Measurements from ENCODE around the gene SEMA5A.

The SEMA5A gene

DNA sequence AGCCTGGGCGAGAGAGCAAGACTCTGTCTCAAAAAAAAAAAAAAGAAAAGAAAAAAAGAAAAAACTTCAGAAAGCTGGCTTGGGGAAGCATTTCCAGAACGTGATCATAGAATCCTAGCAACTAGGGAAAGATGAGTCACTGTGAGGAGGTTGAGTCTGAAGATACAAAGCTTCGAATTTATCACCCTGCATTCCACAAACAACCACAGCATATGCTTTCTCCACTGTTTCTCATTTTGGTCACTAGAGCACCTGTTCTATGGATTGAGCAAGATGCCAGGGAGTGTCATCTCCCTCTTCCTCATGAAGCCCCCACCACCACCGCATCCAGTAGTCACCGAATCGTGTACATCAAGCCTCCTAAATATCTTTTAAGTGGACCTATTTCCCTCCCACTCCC, 37.9 kb downstream of the SEMA5A start:
- no peak for DNase-seq

GRCh38 chr5:9505225-9505624, 40.6 kb downstream of the SEMA5A start:
- no peak for DNase-seq

- DNase-seq: no peak
Measured at GRCh38 chr5:9502864-9503263, 43.0 kb downstream of the SEMA5A start.

DNA sequence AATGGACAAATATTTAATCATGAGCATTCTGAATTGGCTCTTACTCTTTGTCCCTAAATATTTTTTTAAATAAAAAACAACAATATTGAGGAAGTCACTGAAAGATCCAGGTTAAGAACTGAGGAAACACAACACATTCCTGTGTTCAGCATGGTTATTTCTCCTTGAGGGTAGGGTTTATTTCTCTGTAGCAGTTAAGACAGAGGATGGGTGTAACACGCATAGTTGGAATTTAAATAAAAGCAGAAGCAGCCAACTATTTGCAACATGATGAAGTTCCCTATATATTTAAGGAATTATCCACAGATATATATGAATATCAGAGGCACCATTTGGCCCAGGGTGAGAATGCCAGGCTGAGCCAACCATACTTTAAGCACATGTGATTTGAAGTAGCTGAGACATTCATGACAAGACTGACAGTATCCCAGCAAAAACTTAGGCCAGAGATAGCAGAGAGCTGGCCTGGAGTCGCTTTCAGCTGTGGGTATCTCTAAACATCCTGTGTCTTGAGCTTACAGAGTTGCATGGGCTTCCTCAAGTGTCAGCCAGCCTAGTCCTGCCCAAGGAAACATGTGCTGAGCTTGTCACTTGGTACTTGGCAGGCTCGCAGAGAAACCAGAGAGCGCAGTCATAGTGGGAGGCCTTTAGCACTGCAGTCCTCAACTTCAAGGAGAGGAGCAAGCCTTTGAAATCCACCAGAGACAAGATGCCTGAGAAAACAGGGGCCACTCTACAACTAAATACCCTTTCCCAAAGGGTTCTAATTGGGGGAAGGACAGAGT, 43.6 kb downstream of the SEMA5A start:
- DNase-seq: no peak

DNA sequence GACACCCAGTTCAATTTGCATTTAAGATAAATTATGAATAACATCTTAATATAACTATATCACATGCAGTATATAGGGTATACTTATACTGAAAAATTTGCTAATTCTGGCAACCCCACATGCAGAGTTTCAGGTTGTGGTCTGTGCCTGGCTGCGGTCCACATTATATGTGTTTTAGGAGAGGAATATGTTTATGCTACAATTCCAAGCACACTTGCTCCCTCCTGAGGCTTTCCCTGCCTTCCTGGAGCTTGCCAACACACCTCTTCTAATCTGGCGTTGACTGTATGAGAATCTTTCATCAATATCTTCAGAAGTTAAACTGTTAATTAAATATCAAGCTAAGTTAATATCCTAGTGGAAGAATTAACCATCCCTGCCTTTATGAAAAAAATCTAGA, 45.2 kb downstream of the SEMA5A start:
- no peak for DNase-seq

- no peak for DNase-seq
Measured at GRCh38 chr5:9500193-9500592, 45.7 kb downstream of the SEMA5A start.

DNA sequence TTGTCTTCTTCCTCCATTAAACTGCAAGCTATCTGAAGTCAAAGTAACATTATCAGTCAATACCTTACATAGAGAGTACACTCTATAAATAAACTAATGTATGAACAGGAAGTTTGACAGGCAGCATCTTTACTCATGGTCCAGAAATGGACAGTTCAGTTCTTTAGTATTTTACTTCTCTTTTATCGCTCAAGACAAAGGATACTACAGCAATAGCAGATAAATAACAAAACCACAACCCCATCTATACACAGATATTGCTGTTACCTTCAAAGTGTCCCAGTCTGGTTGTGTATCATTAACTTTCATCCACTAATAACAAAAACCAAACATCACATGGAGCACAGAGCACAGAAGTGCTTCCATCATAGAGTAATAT, 46.4 kb downstream of the SEMA5A start:
- DNase-seq: no peak

GRCh38 chr5:9498541-9499497, 47.1 kb downstream of the SEMA5A start:
- no peak for DNase-seq

DNA sequence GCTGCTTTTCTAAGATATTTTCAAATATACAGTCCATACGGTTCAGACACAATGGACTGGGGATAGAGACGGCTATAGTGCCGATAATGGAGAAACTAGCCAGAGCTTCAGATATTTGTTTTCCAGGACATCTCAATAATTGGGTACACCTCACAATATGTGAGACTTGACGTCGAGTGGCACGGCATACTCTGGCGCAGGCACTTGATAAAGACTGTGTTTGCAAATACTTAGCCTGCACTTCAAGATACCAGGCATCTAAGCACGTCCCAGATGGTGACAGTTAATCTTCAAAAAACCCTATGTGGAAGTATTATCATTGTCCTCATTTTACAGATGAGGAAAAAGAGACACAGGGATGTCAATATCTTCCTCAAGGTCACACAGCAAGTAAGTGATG, 48.5 kb downstream of the SEMA5A start:
- no peak for DNase-seq

- DNase-seq: no peak
Measured at GRCh38 chr5:9496801-9497200, 49.1 kb downstream of the SEMA5A start.

DNA sequence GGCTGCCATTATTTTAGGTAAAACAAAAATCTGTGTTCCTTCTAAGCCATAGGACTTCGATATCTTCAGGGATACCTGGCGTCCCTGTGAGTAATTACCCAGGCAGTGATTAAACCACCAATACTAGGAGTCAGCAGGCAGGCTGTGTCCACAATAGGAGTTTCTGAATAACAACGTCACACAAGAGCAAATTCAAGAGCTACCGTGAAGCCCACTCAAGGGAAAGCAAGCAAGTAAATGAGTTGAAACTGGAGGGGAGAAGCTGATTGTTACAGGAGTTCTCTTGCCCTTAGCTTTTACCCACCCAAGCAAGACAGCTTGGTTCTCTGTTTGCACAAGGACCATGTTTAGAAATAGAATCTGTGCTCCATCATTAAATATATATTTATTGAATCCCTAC, 50.8 kb downstream of the SEMA5A start:
- DNase-seq: no peak

DNA sequence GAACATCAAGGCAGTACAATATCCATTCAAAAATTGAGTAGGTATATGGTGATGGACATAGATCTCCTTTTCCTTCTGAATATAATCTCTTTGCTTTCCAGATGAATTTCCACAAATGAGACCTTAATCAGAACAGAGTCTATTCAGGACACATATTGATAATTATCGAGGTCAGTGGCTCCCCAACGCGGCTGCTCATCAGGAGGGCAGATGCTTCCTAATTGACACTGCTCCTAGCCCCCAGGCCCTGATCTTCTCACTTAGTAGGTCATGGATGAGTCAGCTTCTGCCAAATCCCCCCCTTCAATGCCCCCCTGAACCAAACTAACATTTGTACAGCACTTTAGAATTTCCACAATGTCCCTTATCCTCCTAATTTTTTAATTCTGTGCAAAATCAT, 51.6 kb downstream of the SEMA5A start:
- no peak for DNase-seq

GRCh38 chr5:9490494-9491097, 55.3 kb downstream of the SEMA5A start:
- no peak for DNase-seq

DNA sequence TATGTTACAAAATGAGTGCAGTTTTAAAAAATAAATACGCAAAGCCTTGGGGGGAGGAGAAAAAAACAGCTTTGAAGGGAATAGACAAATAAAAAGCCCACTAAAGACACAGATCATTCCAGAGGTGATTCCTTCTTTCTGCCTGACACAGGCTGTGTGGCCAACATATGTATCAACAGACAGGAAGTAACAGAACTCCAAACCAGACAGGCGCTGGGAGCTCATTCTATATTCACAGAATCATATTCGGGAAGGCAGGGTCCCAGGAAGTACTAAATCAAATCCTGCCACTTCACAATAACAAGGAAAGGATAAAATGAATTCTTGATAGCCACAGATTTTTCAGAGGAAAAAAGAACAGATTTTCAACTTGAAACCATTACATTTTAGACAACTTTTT, 62.1 kb downstream of the SEMA5A start:
- no peak for DNase-seq

- no peak for DNase-seq
Measured at GRCh38 chr5:9483243-9483642, 62.6 kb downstream of the SEMA5A start.

- no peak for DNase-seq
Measured at GRCh38 chr5:9482381-9482780, 63.5 kb downstream of the SEMA5A start.

GRCh38 chr5:9480499-9480898, 65.4 kb downstream of the SEMA5A start:
- DNase-seq: no peak

GRCh38 chr5:9479990-9480389, 65.9 kb downstream of the SEMA5A start:
- no peak for DNase-seq

DNA sequence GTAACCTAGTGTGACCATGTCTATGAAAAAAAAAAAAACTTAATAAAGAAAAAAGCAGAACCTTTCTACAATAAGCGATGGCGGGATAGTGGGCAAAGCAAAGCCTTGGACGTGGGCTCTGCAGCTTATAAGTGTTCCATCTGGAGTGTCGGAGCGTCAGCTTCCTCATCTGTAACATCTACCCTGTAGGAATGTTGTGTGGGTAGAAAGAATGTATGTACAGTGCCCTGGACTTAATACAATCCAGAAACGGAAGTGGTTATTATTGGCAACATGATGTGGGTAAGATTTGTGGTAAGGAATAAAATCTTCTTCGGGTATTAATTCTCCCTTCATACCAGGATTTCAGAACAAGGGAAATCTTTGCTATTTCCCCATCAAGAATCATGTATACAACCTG, 66.5 kb downstream of the SEMA5A start:
- DNase-seq: no peak

- no peak for DNase-seq
Measured at GRCh38 chr5:9477537-9477936, 68.3 kb downstream of the SEMA5A start.

DNA sequence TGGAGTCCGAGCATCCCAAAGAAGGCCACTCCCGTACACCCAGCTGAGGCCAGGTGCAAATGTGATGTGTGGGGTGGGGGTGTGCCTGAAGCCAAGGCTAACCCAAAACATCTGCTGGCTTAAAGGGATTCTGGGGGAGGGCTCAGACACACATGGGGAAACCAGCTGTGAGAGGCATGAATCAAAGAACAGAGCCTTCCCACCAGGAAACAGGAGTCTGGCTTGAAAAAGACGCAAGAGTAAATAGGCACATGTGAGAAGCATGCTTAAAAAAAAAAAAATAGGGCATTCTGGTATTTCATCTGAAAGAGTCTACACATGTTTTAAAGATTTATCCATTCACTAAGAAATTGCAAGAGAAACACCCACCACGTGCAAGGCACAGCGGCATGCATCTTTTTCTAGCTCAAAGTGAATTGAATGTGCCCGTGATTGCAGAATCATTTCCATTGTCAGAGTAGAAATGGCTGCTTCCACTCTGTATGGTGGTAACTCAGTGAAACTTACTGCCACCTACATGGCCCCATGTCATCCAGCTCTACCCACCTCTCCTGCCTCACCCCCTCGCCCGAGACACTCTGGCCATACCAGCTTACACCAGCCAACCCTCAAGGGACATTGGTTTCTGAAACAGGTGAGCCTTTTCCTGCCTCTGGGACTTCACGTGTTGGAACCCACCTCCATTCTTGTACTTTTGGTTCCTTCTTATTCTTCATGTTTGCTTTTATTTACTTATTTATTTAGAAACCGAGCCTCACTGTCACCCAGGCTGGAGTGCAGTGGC, 71.5 kb downstream of the SEMA5A start:
- no peak for DNase-seq

- no peak for DNase-seq
Measured at GRCh38 chr5:9473624-9474023, 72.3 kb downstream of the SEMA5A start.

GRCh38 chr5:9470410-9470809, 75.5 kb downstream of the SEMA5A start:
- no peak for DNase-seq
